HepG2 (cell line): ENCODE measurements around the gene PRSS33. TPM values are rescaled to one million over a fixed set of nuclear protein-coding genes. Genes with fewer than 3 reads are reported as not detected.

Experiments
- ATAC-seq: fragments of 200-7000 bp; cut with Tn5 transposase; 3 replicates; pipeline ENCODE4 v1.9.1; 2020; ENCODE audit warnings: mild to moderate bottlenecking, moderate library complexity
- BruUV-seq: library from RNA; stranded (reverse); fragments of 400-500 nt; replicated peaks from 2 replicates; lab custom pipeline; 2021; lab: Mats Ljungman, UMichigan
- CTCF ChIA-PET: fragments of 300-600 bp; formaldehyde crosslinking; extraction: SDS; loops from one replicate; lab custom pipeline; 2021; ENCODE audit warnings: low total read pairs, inconsistent platforms, low intra/inter-chr PET ratio; lab: Yijun Ruan, JAX
- POLR2A ChIA-PET: fragments of 350-600 bp; sonication (Branson Sonifier 250); formaldehyde crosslinking; loops from one replicate; lab custom pipeline; 2020; ENCODE audit warnings: antibody characterized with exemption, inconsistent platforms; lab: Yijun Ruan, JAX
- DNase-seq: peaks from one replicate; pipeline ENCODE4 v3.0.0-alpha.2; 2015; ENCODE audit warnings: low spot score
- FAIRE-seq: peaks from 3 replicates; lab custom pipeline; 2011; peaks lifted over from hg19 to GRCh38; lab: Jason Lieb, UNC
- H2AFZ ChIP-seq: one replicate; pipeline ENCODE4 v1.6.1; 2011; ENCODE audit warnings: low read length, inconsistent platforms
- H3K27ac ChIP-seq: fragments of 300-600 bp; 3 replicates; pipeline ENCODE4 v1.8.0; 2011; ENCODE audit warnings: mixed run types, mild to moderate bottlenecking, mixed read lengths, low read length, inconsistent platforms; ENCODE audit not compliant: insufficient read depth; ENCODE audit errors: extremely low read length
- H3K27me3 ChIP-seq, 2 experiments: fragments of 200-600 bp in 1 of 2; 2 replicates in 1 of 2; 3 replicates in 1 of 2; pipeline versions ENCODE4 v1.6.0 to v1.8.0; 2011; ENCODE audit warnings: low read length in 2 of 2, mild to moderate bottlenecking in 2 of 2, moderate library complexity in 2 of 2, inconsistent platforms in 1 of 2; ENCODE audit not compliant: insufficient read depth in 2 of 2, control insufficient read depth in 1 of 2
- H3K36me3 ChIP-seq, 2 experiments: fragments of 200-600 bp in 1 of 2; replicated peaks in 1 of 2; 2 replicates in 1 of 2; 3 replicates in 1 of 2; pipeline versions ENCODE4 v1.5.1 to v1.8.0; 2011; ENCODE audit warnings: low read length in 2 of 2, inconsistent platforms in 1 of 2; ENCODE audit not compliant: insufficient read depth in 2 of 2, control insufficient read depth in 1 of 2
- H3K4me1 ChIP-seq: 2 replicates; pipeline ENCODE4 v1.5.1; 2012; ENCODE audit warnings: low read length, inconsistent platforms; ENCODE audit not compliant: insufficient read depth
- H3K4me2 ChIP-seq: 2 replicates; pipeline ENCODE4 v1.6.0; 2011; ENCODE audit warnings: low read depth, low read length, inconsistent platforms
- H3K4me3 ChIP-seq, 3 experiments: fragments of 200-600 bp in 1 of 3; sonication (generic), shearing (Covaris generic) in 1 of 3; replicated peaks in 1 of 3; 2 replicates each; pipeline ENCODE4 v1.5.1; 2011 to 2016; ENCODE audit warnings: low read length in 3 of 3, inconsistent platforms in 2 of 3, low read depth in 2 of 3, mild to moderate bottlenecking in 2 of 3, control low read depth in 1 of 3, mixed read lengths in 1 of 3; ENCODE audit not compliant: insufficient read depth in 1 of 3
- H3K79me2 ChIP-seq: one replicate; pipeline ENCODE4 v1.6.1; 2011; ENCODE audit warnings: low read length, inconsistent platforms; ENCODE audit not compliant: insufficient read depth
- H3K9ac ChIP-seq: 2 replicates; pipeline ENCODE4 v1.6.0; 2011; ENCODE audit warnings: mild to moderate bottlenecking, low read depth, low read length, inconsistent platforms; ENCODE audit not compliant: insufficient read depth
- H3K9me3 ChIP-seq: 2 replicates; pipeline ENCODE4 v1.5.1; 2012; ENCODE audit warnings: mild to moderate bottlenecking, low read length
- H4K20me1 ChIP-seq: 2 replicates; pipeline ENCODE4 v1.6.0; 2011; ENCODE audit warnings: inconsistent platforms, mild to moderate bottlenecking, low read length, moderate library complexity; ENCODE audit not compliant: insufficient read depth
- FOXK2 ChIP-seq: fragments of 450-650 bp; IDR thresholded peaks from 2 replicates; pipeline ENCODE4 v1.6.1; 2016
- JUND ChIP-seq: sonication (generic); formaldehyde crosslinking; IDR thresholded peaks from 2 replicates; pipeline ENCODE4 v1.8.0; 2022; ENCODE audit warnings: mild to moderate bottlenecking, missing genetic modification reagents
- MZF1 ChIP-seq: sonication (generic); formaldehyde crosslinking; IDR thresholded peaks from 2 replicates; pipeline ENCODE4 v1.8.1; 2023; ENCODE audit warnings: mild to moderate bottlenecking, missing genetic modification reagents, borderline replicate concordance
- NFIC ChIP-seq: IDR thresholded peaks from 2 replicates; pipeline ENCODE4 v1.6.1; 2012; ENCODE audit warnings: mild to moderate bottlenecking, low read length, inconsistent platforms
- RBFOX2 ChIP-seq: fragments of 200-400 bp; formaldehyde crosslinking; IDR thresholded peaks from 2 replicates; pipeline ENCODE4 v1.6.1; 2017; ENCODE audit warnings: low read depth, mild to moderate bottlenecking, low read length
- SIN3A ChIP-seq: IDR thresholded peaks from 2 replicates; pipeline ENCODE4 v1.6.1; 2011; ENCODE audit warnings: low read depth, mild to moderate bottlenecking, control low read depth, low read length, borderline replicate concordance
- TOPORS ChIP-seq: sonication (generic); formaldehyde crosslinking; IDR thresholded peaks from 2 replicates; pipeline ENCODE4 v1.8.0; 2023; ENCODE audit warnings: mild to moderate bottlenecking, missing genetic modification reagents
- XBP1 ChIP-seq: sonication (generic); formaldehyde crosslinking; IDR thresholded peaks from 2 replicates; pipeline ENCODE4 v1.5.0; 2020; ENCODE audit warnings: missing genetic modification reagents
- YEATS2 ChIP-seq: sonication (generic); formaldehyde crosslinking; IDR thresholded peaks from 2 replicates; pipeline ENCODE4 v1.4.0; 2020; ENCODE audit warnings: missing genetic modification reagents, borderline replicate concordance
- ZNF749 ChIP-seq: sonication (generic); formaldehyde crosslinking; IDR thresholded peaks from 2 replicates; pipeline ENCODE4 v1.8.0; 2022; ENCODE audit warnings: mild to moderate bottlenecking, missing genetic modification reagents, moderate library complexity, borderline replicate concordance
- WGBS: methylation state at CpG from one replicate; pipeline ENCODE4 v1.1.6; 2017; ENCODE audit warnings: low lambda C conversion rate; 5-methylcytosine and 5-hydroxymethylcytosine counted together
- in situ Hi-C: cut with HindIII; loops from 2 replicates; pipeline ENCODE4 v1.10.0; 2017; ENCODE audit warnings: low pct_unique_long_range_greater_than_20kb; ENCODE audit not compliant: extremely low pct_ligation_motif_present
- intact Hi-C: fragments of 100-400 bp; cut with micrococcal nuclease; formaldehyde crosslinking; loops from one replicate; pipeline ENCODE4 v1.10.0; 2022; ENCODE audit not compliant: unreplicated experiment
- polyA plus RNA-seq, 8 experiments: library from polyadenylated mRNA; depleted of rRNA in 3 of 8; stranded (reverse) in 7 of 8; unstranded in 1 of 8; fragments of >200 nt; fragmentation: Illumina TruSeq in 4 of 8; extraction: Trizol in 4 of 8; gene quantifications; 2 replicates each; pipeline versions ENCODE4 v1.2.1 to v1.2.3, GENCODE V29; 2011 to 2016; ENCODE audit warnings: low read depth in 4 of 8, missing spikeins in 1 of 8, mixed read lengths in 1 of 8; ENCODE audit not compliant: insufficient read depth in 1 of 8
- total RNA-seq, 5 experiments: library from RNA; depleted of rRNA; stranded (reverse); fragments of >200 nt; fragmentation: Illumina TruSeq; extraction: Trizol; gene quantifications; 2 replicates each; pipeline ENCODE4 v1.2.3, GENCODE V29; 2016; ENCODE audit warnings: low read depth in 1 of 5
- TF ChIP-seq, protein P1 (sequence below): sonication (generic); formaldehyde crosslinking; IDR thresholded peaks from one replicate; pipeline ENCODE4 v1.5.1; 2020; ENCODE audit warnings: mild to moderate bottlenecking, missing genetic modification reagents; ENCODE audit errors: not compliant biosample characterization
- TF ChIP-seq, protein P2 (sequence below): sonication (generic); formaldehyde crosslinking; IDR thresholded peaks from 2 replicates; pipeline ENCODE4 v1.4.0; 2020; ENCODE audit warnings: missing genetic modification reagents
- TF ChIP-seq, protein P3 (sequence below): sonication (generic); formaldehyde crosslinking; IDR thresholded peaks from 2 replicates; pipeline ENCODE4 v1.8.1; 2023; ENCODE audit warnings: mild to moderate bottlenecking, moderate library complexity, missing genetic modification reagents

PRSS33 gene
- total and polyA plus RNA-seq, 2 of the 13 experiments (the other 11 are each of a cell fraction or from before 2014, with no cell fraction given), result not detected

DNA sequence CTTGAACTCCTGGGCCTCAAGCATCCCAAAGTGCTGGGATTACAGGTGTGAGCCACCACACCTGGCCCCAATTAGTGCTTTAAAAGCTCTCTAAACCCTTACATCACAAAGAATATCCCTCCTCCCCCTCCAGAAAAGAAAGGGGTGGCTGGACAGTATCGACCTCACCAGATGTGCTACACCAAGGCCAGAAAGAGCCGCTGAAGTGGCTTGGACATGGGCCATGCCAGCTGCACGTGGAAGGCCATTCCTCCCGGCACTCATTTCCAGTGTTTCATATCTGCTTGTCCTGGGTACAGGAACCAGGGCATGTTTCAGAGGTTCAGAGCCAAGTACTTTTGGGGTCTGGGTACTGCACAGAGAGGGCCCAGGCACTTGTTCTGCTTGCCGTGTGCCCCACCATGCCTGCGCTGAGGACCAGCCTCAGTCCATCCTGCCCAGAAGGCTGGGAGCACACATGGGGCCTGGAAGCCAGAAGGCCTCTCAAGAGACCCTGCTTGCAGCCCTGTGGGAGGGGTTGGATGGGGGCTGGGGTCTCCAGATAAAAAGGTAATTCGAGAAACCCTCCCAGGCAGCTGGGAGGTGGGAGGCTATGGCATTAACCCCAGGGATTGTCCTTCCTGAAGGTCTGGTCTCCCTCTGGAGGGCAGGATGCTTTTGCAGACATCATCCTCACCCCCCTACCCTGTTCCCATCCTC is 38.5 kb downstream of the PRSS33 start:
- intact Hi-C loops, result no loop called here
- POLR2A ChIA-PET, result no interaction called here
- H4K20me1 ChIP-seq, result peaks cover 8% of the 10 kb centered on the region
- TF ChIP-seq RBFOX2, result no peak
- TF ChIP-seq, protein P1, sequence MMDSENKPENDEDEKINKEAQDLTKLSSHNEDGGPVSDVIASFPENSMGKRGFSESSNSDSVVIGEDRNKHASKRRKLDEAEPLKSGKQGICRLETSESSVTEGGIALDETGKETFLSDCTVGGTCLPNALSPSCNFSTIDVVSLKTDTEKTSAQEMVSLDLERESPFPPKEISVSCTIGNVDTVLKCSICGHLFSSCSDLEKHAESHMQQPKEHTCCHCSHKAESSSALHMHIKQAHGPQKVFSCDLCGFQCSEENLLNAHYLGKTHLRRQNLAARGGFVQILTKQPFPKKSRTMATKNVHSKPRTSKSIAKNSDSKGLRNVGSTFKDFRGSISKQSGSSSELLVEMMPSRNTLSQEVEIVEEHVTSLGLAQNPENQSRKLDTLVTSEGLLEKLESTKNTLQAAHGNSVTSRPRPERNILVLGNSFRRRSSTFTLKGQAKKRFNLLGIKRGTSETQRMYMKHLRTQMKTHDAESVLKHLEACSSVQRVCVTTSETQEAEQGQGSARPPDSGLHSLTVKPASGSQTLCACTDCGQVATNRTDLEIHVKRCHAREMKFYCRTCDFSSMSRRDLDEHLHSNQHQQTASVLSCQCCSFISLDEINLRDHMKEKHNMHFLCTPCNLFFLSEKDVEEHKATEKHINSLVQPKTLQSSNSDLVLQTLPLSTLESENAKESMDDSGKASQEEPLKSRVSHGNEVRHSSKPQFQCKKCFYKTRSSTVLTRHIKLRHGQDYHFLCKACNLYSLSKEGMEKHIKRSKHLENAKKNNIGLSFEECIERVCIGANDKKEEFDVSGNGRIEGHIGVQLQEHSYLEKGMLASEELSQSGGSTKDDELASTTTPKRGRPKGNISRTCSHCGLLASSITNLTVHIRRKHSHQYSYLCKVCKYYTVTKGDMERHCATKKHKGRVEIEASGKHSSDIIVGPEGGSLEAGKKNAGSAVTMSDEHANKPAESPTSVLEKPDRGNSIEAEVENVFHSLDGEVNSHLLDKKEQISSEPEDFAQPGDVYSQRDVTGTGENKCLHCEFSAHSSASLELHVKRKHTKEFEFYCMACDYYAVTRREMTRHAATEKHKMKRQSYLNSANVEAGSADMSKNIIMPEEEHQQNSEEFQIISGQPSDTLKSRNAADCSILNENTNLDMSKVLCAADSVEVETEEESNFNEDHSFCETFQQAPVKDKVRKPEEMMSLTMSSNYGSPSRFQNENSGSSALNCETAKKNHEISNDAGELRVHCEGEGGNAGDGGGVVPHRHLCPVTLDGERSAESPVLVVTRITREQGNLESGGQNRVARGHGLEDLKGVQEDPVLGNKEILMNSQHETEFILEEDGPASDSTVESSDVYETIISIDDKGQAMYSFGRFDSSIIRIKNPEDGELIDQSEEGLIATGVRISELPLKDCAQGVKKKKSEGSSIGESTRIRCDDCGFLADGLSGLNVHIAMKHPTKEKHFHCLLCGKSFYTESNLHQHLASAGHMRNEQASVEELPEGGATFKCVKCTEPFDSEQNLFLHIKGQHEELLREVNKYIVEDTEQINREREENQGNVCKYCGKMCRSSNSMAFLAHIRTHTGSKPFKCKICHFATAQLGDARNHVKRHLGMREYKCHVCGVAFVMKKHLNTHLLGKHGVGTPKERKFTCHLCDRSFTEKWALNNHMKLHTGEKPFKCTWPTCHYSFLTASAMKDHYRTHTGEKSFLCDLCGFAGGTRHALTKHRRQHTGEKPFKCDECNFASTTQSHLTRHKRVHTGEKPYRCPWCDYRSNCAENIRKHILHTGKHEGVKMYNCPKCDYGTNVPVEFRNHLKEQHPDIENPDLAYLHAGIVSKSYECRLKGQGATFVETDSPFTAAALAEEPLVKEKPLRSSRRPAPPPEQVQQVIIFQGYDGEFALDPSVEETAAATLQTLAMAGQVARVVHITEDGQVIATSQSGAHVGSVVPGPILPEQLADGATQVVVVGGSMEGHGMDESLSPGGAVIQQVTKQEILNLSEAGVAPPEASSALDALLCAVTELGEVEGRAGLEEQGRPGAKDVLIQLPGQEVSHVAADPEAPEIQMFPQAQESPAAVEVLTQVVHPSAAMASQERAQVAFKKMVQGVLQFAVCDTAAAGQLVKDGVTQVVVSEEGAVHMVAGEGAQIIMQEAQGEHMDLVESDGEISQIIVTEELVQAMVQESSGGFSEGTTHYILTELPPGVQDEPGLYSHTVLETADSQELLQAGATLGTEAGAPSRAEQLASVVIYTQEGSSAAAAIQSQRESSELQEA (CRISPR knock-in tag), result no peak
- no peak for TF ChIP-seq NFIC
- TF ChIP-seq XBP1 (CRISPR knock-in tag), result no peak
- TF ChIP-seq YEATS2 (CRISPR knock-in tag), result no peak
- no peak for TF ChIP-seq FOXK2
- TF ChIP-seq, protein P2, sequence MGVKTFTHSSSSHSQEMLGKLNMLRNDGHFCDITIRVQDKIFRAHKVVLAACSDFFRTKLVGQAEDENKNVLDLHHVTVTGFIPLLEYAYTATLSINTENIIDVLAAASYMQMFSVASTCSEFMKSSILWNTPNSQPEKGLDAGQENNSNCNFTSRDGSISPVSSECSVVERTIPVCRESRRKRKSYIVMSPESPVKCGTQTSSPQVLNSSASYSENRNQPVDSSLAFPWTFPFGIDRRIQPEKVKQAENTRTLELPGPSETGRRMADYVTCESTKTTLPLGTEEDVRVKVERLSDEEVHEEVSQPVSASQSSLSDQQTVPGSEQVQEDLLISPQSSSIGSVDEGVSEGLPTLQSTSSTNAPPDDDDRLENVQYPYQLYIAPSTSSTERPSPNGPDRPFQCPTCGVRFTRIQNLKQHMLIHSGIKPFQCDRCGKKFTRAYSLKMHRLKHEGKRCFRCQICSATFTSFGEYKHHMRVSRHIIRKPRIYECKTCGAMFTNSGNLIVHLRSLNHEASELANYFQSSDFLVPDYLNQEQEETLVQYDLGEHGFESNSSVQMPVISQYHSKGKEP, result no peak
- no peak for TF ChIP-seq ZNF749
- TF ChIP-seq MZF1 (CRISPR knock-in tag), result no peak
- no peak for TF ChIP-seq JUND (CRISPR knock-in tag)
- no peak for TF ChIP-seq TOPORS (CRISPR knock-in tag)
- TF ChIP-seq, protein P3, sequence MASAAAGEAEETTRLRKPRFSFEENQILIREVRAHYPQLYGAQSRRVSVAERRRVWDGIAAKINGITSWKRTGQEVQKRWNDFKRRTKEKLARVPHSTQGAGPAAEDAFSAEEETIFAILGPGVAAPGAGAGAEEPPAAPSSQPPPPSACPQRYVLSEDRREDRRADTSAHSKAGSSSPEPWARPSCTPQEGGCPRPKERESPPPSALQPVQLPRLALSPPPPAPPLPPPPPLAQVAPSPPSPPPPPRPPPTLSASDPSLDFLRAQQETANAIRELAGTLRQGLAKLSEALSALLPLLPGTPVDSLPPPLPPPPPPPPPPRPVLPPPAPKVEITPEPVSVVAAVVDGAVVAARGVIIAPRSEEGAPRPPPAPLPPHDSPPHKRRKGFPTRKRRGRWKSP (CRISPR knock-in tag), result no peak
- no peak for TF ChIP-seq SIN3A

More for the DNA sequence above, 38.5 kb downstream of the PRSS33 start:
- FAIRE-seq (no peak), DNase-seq (no peak), ATAC-seq (no peak)
- Histone ChIP-seq H3K4me3 (no peak overlapping the region), H3K27me3 (no peaks in the 10 kb centered on the region; a peak in 1 of 5 replicates), H3K9ac (no peak overlapping the region), H2AFZ (no peak overlapping the region), H3K4me2 (no peak overlapping the region), H3K9me3 (no peaks in the 10 kb centered on the region), H3K36me3 (peaks cover 2 to 4% of the 10 kb centered on the region in 2 experiments; a peak in 2 of 5 replicates), H3K79me2 (peaks cover 23% of the 10 kb centered on the region), H3K27ac (no peak overlapping the region), H3K4me1 (peaks cover 13% of the 10 kb centered on the region)
- in situ Hi-C loops, result no loop called here
- CTCF ChIA-PET, result no interaction called here
- no TSS peak for BruUV-seq
- WGBS, result 100% methylated on average over 4 of the region's 7 CpGs
